Measurements from ENCODE around the gene SQSTM1. TPM values are rescaled to one million over a fixed set of nuclear protein-coding genes. Genes with fewer than 3 reads are reported as not detected.

The SQSTM1 gene
- 98.6 and 110 TPM in 2 replicates for total RNA-seq (2021; fragmentation: NEBNext Ultra II Directional; extraction: Animal tissue kit (Norgen Biotek cat#: 25700))
- polyA plus RNA-seq (2011; rRNA removed) = 70.6 and 78.6 TPM in 2 replicates
- 63.7 TPM for polyA plus RNA-seq (2011; cell fraction: cytosol; rRNA removed)
- polyA plus RNA-seq (2011; cell fraction: nucleus; rRNA removed) = 97.6 TPM
- 73.2 to 115 TPM (median 98.8 TPM) in 4 replicates for polyA plus RNA-seq (2012, experiment 1 of 2)
- 98.7 TPM for polyA plus RNA-seq (2012, experiment 2 of 2)
- 54.2 TPM for polyA plus RNA-seq (2013, experiment 1 of 2)
- 53.0 TPM for polyA plus RNA-seq (2013, experiment 2 of 2)
- polyA minus RNA-seq (2011; rRNA and poly(A)+ RNA removed) = 39.1 and 39.8 TPM in 2 replicates
- polyA minus RNA-seq (2011; cell fraction: cytosol; rRNA and poly(A)+ RNA removed) = 125 TPM
- 167 TPM for polyA minus RNA-seq (2011; cell fraction: nucleus; rRNA and poly(A)+ RNA removed)
- long read RNA-seq, experiment 1, partial matches to known transcripts = 48 of 102 reads
- long read RNA-seq, experiment 1, other reads (novel, unspliced or antisense) = 53 of 102 reads
- long read RNA-seq, experiment 2, partial matches to known transcripts = 0 of 8 reads
- long read RNA-seq, experiment 2, other reads (novel, unspliced or antisense) = 6 of 8 reads

- peak within 1 kb of the TSS; percentile 79 for H4K8ac ChIP-seq (ENCODE audit: extremely low read depth, insufficient read depth, low read length)
- FAIRE-seq (no peak), DNase-seq (ENCODE audit: low read depth in 1 of 2, low spot score in 2 of 2) (peak in 1 of 2 experiments; percentile 88)
- peak within 1 kb of the TSS; percentile 75 to 91 (median 83) for H3K4me3 ChIP-seq (ENCODE audit: extremely low read depth in 1 of 4, insufficient read depth in 2 of 4, low read depth in 3 of 4, low read length in 4 of 4)
- H3K23me2 ChIP-seq (ENCODE audit: low read depth, low read length) = peaks cover 15% of the 10 kb centered on the region; the same call in 1 of the 2 replicates
- H2BK120ac ChIP-seq (replicated peaks; ENCODE audit: low read depth, low read length) = peak within 1 kb of the TSS; percentile 97
- H3K27me3 ChIP-seq (replicated peaks in 1 of 4; ENCODE audit: control insufficient read depth in 3 of 4, extremely low read depth in 1 of 4, insufficient read depth in 3 of 4, low read length in 3 of 4) = peaks cover 0 to 5% (median 2%) of the 10 kb centered on the region in 4 experiments; a peak in 2 of 7 replicates
- peak within 1 kb of the TSS; percentile 88 for H4K5ac ChIP-seq (ENCODE audit: insufficient read length, low read depth, low read length)
- H2AK5ac ChIP-seq (ENCODE audit: low read depth, low read length) = peak within 1 kb of the TSS; percentile 97
- peak within 1 kb of the TSS; percentile 100 for H2BK15ac ChIP-seq (ENCODE audit: low read length)
- peak within 1 kb of the TSS; percentile 96 for H2BK5ac ChIP-seq (ENCODE audit: low read depth, low read length)
- H3K36me3 ChIP-seq (ENCODE audit: control insufficient read depth in 2 of 4, insufficient read depth in 4 of 4, low read length in 3 of 4) = peaks cover 6 to 25% (median 20%) of the 10 kb centered on the region in 4 experiments; a peak in 7 of 8 replicates
- H4K20me1 ChIP-seq (replicated peaks in 1 of 2; ENCODE audit: control insufficient read depth in 1 of 2, insufficient read depth in 2 of 2, low read length in 2 of 2) = peaks cover 8 to 25% of the 10 kb centered on the region in 2 experiments
- H3K56ac ChIP-seq (replicated peaks; ENCODE audit: insufficient read length, low read depth, low read length) = peak within 1 kb of the TSS; percentile 82
- CTCF ChIA-PET (ENCODE audit: partially characterized antibody) = interaction anchor here (0.8 to 1.8 kb wide), 6 partner anchors 9 to 48 kb away, joined by 3 to 6 read pairs (median 4); no protein-coding TSS in a partner anchor
- POLR2A ChIA-PET (ENCODE audit: partially characterized antibody) = interaction anchor here (0.6 to 12.6 kb wide), 19 partner anchors 8 to 215 kb away, joined by 3 to 207 read pairs (median 3); partner anchors contain the start of genes HNRNPH1, LTC4S and MGAT4B
- H3K9ac ChIP-seq (replicated peaks in 1 of 4; ENCODE audit: extremely low read depth in 1 of 4, low read depth in 3 of 4, low read length in 3 of 4) = peak within 1 kb of the TSS; percentile 78 to 97 (median 88)
- 3% methylated on average over 44 of the region's 81 CpGs; no CpG with 5 or more reads in 1 of the 2 experiments for WGBS, 2 experiments (ENCODE audit: extremely low coverage in 1 of 2, insufficient coverage in 1 of 2, insufficient read length in 1 of 2, insufficient replicate concordance in 2 of 2, low coverage in 1 of 2, low lambda C conversion rate in 2 of 2, missing lambda C conversion rate in 1 of 2)
- H4K91ac ChIP-seq (replicated peaks; ENCODE audit: insufficient read length, low read length) = peak within 1 kb of the TSS; percentile 98
- no peak within 1 kb of the TSS for H3K14ac ChIP-seq (ENCODE audit: insufficient read length)
- H3K4me2 ChIP-seq (ENCODE audit: insufficient read depth in 1 of 2, low read depth in 2 of 2, low read length in 2 of 2) = peak within 1 kb of the TSS; percentile 54 to 81
- H3K27ac ChIP-seq (ENCODE audit: low read depth, low read length) = peak within 1 kb of the TSS; percentile 91
- H2BK12ac ChIP-seq (ENCODE audit: low read depth, low read length) = peak within 1 kb of the TSS; percentile 97
- H3K79me1 ChIP-seq (ENCODE audit: low read depth, low read length) = peaks cover 8% of the 10 kb centered on the region
- H3K23ac ChIP-seq (ENCODE audit: insufficient read length) = no peak within 1 kb of the TSS
- H3K4me1 ChIP-seq (replicated peaks in 1 of 4; ENCODE audit: control insufficient read depth in 3 of 4, insufficient read depth in 4 of 4, low read length in 3 of 4) = peaks cover 4 to 38% (median 33%) of the 10 kb centered on the region in 4 experiments
- peak within 1 kb of the TSS; percentile 100 for H3K4ac ChIP-seq (replicated peaks; ENCODE audit: insufficient read length, low read depth, low read length)
- H3K18ac ChIP-seq (ENCODE audit: extremely low read depth, low read length) = peak within 1 kb of the TSS; percentile 99
- H2BK20ac ChIP-seq (ENCODE audit: low read length) = peak within 1 kb of the TSS; percentile 99
- no peak within 1 kb of the TSS for H2AFZ ChIP-seq (ENCODE audit: low read length)
- no peaks in the 10 kb centered on the region for H3K9me3 ChIP-seq (ENCODE audit: insufficient read depth in 2 of 2, low read depth in 1 of 2, low read length in 1 of 2)
- peaks cover 4 to 28% of the 10 kb centered on the region in 2 experiments; a peak in 2 of 4 replicates for H3K79me2 ChIP-seq (ENCODE audit: control insufficient read depth in 1 of 2, insufficient read depth in 2 of 2, low read length in 2 of 2)
- no peak for TF ChIP-seq CTCF (IDR thresholded peaks at IDR 0.05; ENCODE audit: control extremely low read depth in 1 of 3, insufficient read depth in 1 of 3, low read depth in 1 of 3, low read length in 3 of 3)
- peak; percentile 83; the same call in 1 of the 2 replicates for TF ChIP-seq TAF1 (IDR thresholded peaks at IDR 0.05; ENCODE audit: low read depth, low read length)
- TF ChIP-seq ASH2L (IDR thresholded peaks at IDR 0.05; ENCODE audit: low read length) = peak; percentile 49
- TF ChIP-seq EGR1 (IDR thresholded peaks at IDR 0.05; ENCODE audit: borderline replicate concordance, low read depth, low read length) = peak; percentile 75; the same call in 1 of the 2 replicates
- TF ChIP-seq POLR2A (IDR thresholded peaks at IDR 0.05; ENCODE audit: control extremely low read depth in 1 of 2, low read depth in 2 of 2, low read length in 2 of 2) = peak in 1 of 2 experiments; percentile 90; a peak in 1 of 3 replicates
- TF ChIP-seq YY1 (IDR thresholded peaks at IDR 0.05; ENCODE audit: low read depth, low read length) = peak; percentile 29; the same call in 1 of the 2 replicates
Measured at GRCh38 chr5:179820483-179821297, at the start of gene SQSTM1. Gene SQSTM1, plus strand, starts transcription at chr5:179820905. Its CDS starts 32 bp downstream, at chr5:179820937.

Data from H1 (cell line).